Vagina (tissue), 2 donors: ENCODE results near the gene ZNF24. TPM values are rescaled to one million over a fixed set of nuclear protein-coding genes. Genes with fewer than 3 reads are reported as not detected.

Experiments
- DNase-seq, 2 donors: peaks; one replicate each; pipeline ENCODE4 v3.0.0-alpha.2; 2017; ENCODE audit errors: extremely low spot score in 2 of 2
- H3K27ac ChIP-seq: fragments of 200-600 bp; sonication (generic); one replicate; pipeline ENCODE4 v1.5.1; 2019
- H3K27me3 ChIP-seq: fragments of 200-600 bp; sonication (generic); one replicate; pipeline ENCODE4 v1.5.1; 2019
- H3K36me3 ChIP-seq, 2 donors: fragments of 200-600 bp; sonication (generic); one replicate each; pipeline ENCODE4 v1.5.1; 2017 to 2019
- H3K4me1 ChIP-seq: fragments of 200-600 bp; sonication (generic); one replicate; pipeline ENCODE4 v1.5.1; 2019
- H3K4me3 ChIP-seq, 2 donors: fragments of 200-600 bp; sonication (generic); 1 replicate in 1 of 2; 2 replicates in 1 of 2; pipeline ENCODE4 v1.5.1; 2016 to 2019
- H3K9me3 ChIP-seq: fragments of 200-600 bp; sonication (generic); one replicate; pipeline ENCODE4 v1.5.1; 2019
- CTCF ChIP-seq, 3 experiments: fragments of 450-650 bp in 2 of 3; fragments of 200-600 bp in 1 of 3; sonication (generic) in 1 of 3; IDR thresholded peaks; one replicate each; pipeline ENCODE4 v1.5.1; 2017 to 2019; ENCODE audit warnings: antibody characterized with exemption in 3 of 3, mild to moderate bottlenecking in 2 of 3, moderate library complexity in 2 of 3
- POLR2A ChIP-seq, 2 donors: fragments of 450-650 bp; IDR thresholded peaks; one replicate each; pipeline ENCODE4 v1.6.1; 2017; ENCODE audit warnings: antibody characterized with exemption in 2 of 2, mild to moderate bottlenecking in 2 of 2, moderate library complexity in 2 of 2
- POLR2AphosphoS5 ChIP-seq, 2 donors: sonication (generic); formaldehyde crosslinking; IDR thresholded peaks; one replicate each; pipeline ENCODE4 v1.9.0; 2017; ENCODE audit warnings: antibody characterized with exemption in 2 of 2, mild to moderate bottlenecking in 2 of 2, low read depth in 1 of 2; ENCODE audit not compliant: insufficient read depth in 1 of 2
- intact Hi-C: fragments of 100-400 bp; cut with DNase I; formaldehyde crosslinking; loops from one replicate; pipeline ENCODE4 v1.15.1; 2023
- total RNA-seq: library from RNA; depleted of rRNA; stranded (reverse); fragments of >200 nt; gene quantifications from one replicate; pipeline ENCODE4 v1.2.3, GENCODE V29; 2016

The ZNF24 gene
- total RNA-seq, 1 donor from 2014 or later: 24.8 TPM

GRCh38 chr18:35345460-35345921 is 1.3 kb upstream of the ZNF24 start:
- Histone ChIP-seq H3K9me3 (no peaks in the 10 kb centered on the region), H3K27ac (peak overlapping the region; percentile 100), H3K4me1 (peaks cover 39% of the 10 kb centered on the region), H3K36me3 (no peaks in the 10 kb centered on the region), H3K27me3 (no peaks in the 10 kb centered on the region), H3K4me3 (peak overlapping the region; percentile 97 to 100)
- TF ChIP-seq CTCF (IDR thresholded peaks at IDR 0.05) (no peak), POLR2A (IDR thresholded peaks at IDR 0.05) (no peak)
- intact Hi-C loops: loop anchor here (5.0 kb wide), 1 partner anchor 58 kb away; no protein-coding TSS in a partner anchor
- no peak for DNase-seq

DNA sequence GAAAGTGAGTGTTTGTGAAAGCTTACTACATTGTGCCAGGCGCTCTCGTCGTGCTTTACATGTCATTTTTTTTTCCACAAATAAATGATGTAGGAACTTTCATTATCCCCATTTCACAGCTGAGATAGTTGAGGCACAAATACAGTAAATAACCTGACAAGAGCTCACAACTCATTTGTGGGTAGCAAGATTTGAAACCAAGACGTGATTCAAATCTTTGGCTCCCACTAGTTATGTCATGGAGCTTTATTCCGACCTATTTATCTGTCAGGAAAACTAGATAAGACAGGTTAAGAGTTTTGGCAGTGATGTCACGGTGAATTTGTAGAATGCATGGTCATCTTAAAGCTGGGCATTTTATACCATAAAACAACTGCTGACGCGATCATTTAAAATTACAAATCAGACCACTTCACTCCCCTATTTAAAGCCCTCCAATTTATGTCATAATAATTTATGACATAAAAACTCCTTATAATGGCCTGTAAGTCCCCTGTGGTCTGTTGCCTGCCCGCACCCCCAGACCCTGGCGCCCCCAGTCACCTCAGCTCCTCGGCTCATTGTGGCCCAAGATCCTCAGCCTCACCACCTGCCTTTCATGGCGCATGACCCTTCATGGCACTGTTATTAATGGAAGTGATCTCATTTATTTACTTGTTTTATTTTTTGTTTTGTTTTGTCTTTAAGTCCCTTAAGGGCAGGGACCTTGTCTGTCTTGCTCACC is 678 bp upstream of the ZNF24 start:
- Histone ChIP-seq H3K27ac (peak overlapping the region; percentile 100), H3K9me3 (no peaks in the 10 kb centered on the region), H3K4me1 (peaks cover 39% of the 10 kb centered on the region), H3K36me3 (peaks cover 0 to 6% of the 10 kb centered on the region in 2 donors), H3K4me3 (peak overlapping the region; percentile 97 to 100), H3K27me3 (no peaks in the 10 kb centered on the region)
- DNase-seq: no peak
- intact Hi-C loops: loop anchor here (5.0 kb wide), 2 partner anchors 58 to 103 kb away; partner anchors contain the start of gene ZNF397
- TF ChIP-seq POLR2AphosphoS5 (IDR thresholded peaks at IDR 0.05; ENCODE audit: insufficient read depth in 1 of 2, low read depth in 1 of 2) (no peak), POLR2A (IDR thresholded peaks at IDR 0.05) (no peak), CTCF (IDR thresholded peaks at IDR 0.05) (no peak)

DNA sequence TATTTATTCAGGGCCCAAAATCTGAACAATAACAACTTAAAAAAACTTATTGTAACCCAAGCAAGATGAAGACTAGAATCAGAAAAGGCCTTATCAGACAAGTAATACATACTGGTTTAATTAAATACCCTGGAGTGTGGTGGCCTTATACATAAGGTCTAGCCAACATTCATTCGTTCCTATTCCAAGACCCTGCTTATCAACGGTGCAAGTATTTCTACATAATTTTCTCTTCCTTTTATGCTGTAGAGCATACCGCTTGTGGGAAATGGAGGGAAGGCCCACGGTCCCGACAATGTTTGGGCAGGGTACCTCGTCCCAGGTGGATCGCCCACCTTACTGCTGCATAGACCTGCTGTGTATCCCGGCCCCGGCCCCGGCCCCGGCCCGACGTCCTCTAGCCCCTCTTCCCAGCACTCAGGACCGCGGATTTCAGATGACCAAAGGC is 708 bp downstream of the ZNF24 start:
- TF ChIP-seq POLR2AphosphoS5 (IDR thresholded peaks at IDR 0.05; ENCODE audit: insufficient read depth in 1 of 2, low read depth in 1 of 2) (no peak), CTCF (IDR thresholded peaks at IDR 0.05) (no peak), POLR2A (IDR thresholded peaks at IDR 0.05) (no peak)
- Histone ChIP-seq H3K27ac (peak overlapping the region; percentile 100), H3K9me3 (no peaks in the 10 kb centered on the region), H3K36me3 (peaks cover 0 to 19% of the 10 kb centered on the region in 2 donors), H3K27me3 (no peaks in the 10 kb centered on the region), H3K4me3 (peak overlapping the region; percentile 97 to 100), H3K4me1 (peaks cover 50% of the 10 kb centered on the region)
- intact Hi-C loops: loop anchor here (5.0 kb wide), 1 partner anchor 101 kb away; the partner anchor contains the start of gene ZNF397
- DNase-seq: no peak

DNA sequence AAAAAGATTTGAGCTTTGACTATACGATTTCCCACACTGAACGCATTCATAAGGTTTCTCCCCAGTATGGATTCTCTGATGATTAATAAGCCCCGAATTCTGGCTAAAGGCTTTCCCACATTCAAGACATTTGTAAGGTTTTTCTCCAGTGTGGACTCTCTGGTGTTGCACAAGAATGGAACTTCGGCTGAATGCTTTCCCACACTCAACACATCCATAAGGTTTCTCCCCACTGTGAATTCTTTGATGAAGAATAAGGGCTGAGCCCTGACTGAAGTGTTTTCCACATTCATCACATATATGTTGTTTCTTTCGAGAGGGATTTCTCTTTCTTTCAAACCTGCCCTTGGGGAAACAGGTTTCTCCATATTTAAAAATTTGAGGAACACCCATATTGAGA is 6.9 kb downstream of the ZNF24 start:
- Histone ChIP-seq H3K4me3 (no peak overlapping the region), H3K4me1 (peaks cover 34% of the 10 kb centered on the region), H3K9me3 (no peaks in the 10 kb centered on the region), H3K36me3 (peaks cover 0 to 64% of the 10 kb centered on the region in 2 donors), H3K27ac (no peak overlapping the region), H3K27me3 (no peaks in the 10 kb centered on the region)
- no peak for DNase-seq
- TF ChIP-seq POLR2A (IDR thresholded peaks at IDR 0.05): no peak
- TF ChIP-seq CTCF (IDR thresholded peaks at IDR 0.05): no peak
- TF ChIP-seq POLR2AphosphoS5 (IDR thresholded peaks at IDR 0.05; ENCODE audit: insufficient read depth in 1 of 2, low read depth in 1 of 2): no peak
- intact Hi-C loops: no loop called here

- Histone ChIP-seq H3K9me3 (no peaks in the 10 kb centered on the region), H3K4me1 (peaks cover 22% of the 10 kb centered on the region), H3K4me3 (no peak overlapping the region), H3K36me3 (peaks cover 0 to 69% of the 10 kb centered on the region in 2 donors), H3K27me3 (no peaks in the 10 kb centered on the region), H3K27ac (no peak overlapping the region)
- intact Hi-C loops: no loop called here
- TF ChIP-seq POLR2AphosphoS5 (IDR thresholded peaks at IDR 0.05; ENCODE audit: insufficient read depth in 1 of 2, low read depth in 1 of 2) (no peak), POLR2A (IDR thresholded peaks at IDR 0.05) (no peak), CTCF (IDR thresholded peaks at IDR 0.05) (no peak)
- no peak for DNase-seq
Observed at GRCh38 chr18:35335866-35336265, 8.4 kb downstream of the ZNF24 start.
